BLaER1 (cell line): ENCODE data around the gene LRRC3.
A peak's percentile ranks its signal among the peaks of the same experiment; 100 is the strongest.

Experiments
- H3K27ac ChIP-seq: shearing (Covaris generic); formaldehyde crosslinking; 2 replicates; pipeline ENCODE4 v1.8.1; 2022
- H3K27me3 ChIP-seq: shearing (Covaris generic); formaldehyde crosslinking; 2 replicates; pipeline ENCODE4 v1.8.1; 2022
- H3K36me3 ChIP-seq: shearing (Covaris generic); formaldehyde crosslinking; 2 replicates; pipeline ENCODE4 v1.8.1; 2022
- H3K4me1 ChIP-seq: shearing (Covaris generic); formaldehyde crosslinking; 2 replicates; pipeline ENCODE4 v1.8.1; 2022
- H3K4me2 ChIP-seq: shearing (Covaris generic); formaldehyde crosslinking; 2 replicates; pipeline ENCODE4 v1.8.1; 2022
- H3K4me3 ChIP-seq: shearing (Covaris generic); formaldehyde crosslinking; 2 replicates; pipeline ENCODE4 v1.8.1; 2022
- H3K9ac ChIP-seq: shearing (Covaris generic); formaldehyde crosslinking; 2 replicates; pipeline ENCODE4 v1.8.1; 2022
- H3K9me3 ChIP-seq: shearing (Covaris generic); formaldehyde crosslinking; 2 replicates; pipeline ENCODE4 v1.8.1; 2022
- H4K20me1 ChIP-seq: shearing (Covaris generic); formaldehyde crosslinking; 2 replicates; pipeline ENCODE4 v1.8.1; 2022
- Cebpa-rat ChIP-seq: shearing (Covaris generic); IDR thresholded peaks from 2 replicates; pipeline ENCODE4 v1.8.1; 2022

The LRRC3 gene

DNA sequence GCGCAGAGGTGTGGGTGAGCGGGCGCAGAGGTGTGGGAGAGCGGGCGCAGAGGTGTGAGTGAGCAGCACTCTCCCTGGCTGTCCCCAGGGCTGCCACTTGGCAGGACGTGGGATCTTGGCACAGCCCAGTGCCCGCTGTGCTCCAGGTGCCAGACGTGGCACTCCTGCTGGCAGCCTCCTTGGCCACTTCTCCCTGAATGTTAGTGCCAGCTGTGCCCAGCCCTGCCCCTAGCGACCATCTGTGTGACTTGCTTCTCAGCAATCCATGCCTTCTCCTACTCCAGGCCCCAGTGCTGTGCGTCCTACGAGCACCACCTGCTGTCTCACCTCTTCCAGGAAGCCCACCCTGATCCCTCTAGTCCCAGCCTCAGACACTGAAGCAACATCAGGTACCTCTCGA lies 54.2 kb downstream of the LRRC3 start:
- no peak overlapping the region for H3K9ac ChIP-seq

DNA sequence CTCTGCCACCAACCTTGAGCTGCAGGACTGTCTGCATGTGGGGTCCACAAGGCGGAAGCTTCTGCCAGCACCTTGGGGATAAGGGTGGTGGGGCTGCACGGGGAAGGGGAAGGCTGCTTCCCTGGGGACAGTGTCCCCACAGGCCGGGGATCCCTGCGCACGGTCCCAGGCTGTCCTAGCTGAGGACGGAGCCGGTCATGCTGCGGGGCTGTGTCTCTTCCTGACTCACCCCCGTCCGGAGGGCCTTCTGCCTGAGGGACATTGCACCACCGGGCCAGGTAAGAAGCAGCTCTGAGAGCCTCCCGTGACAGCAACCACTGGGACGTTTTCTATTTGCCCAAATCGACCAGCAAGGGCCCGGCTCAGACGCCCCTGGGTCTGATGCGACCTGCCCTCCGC lies 54.8 kb downstream of the LRRC3 start:
- Histone ChIP-seq H4K20me1 (no peaks in the 10 kb centered on the region), H3K9me3 (no peaks in the 10 kb centered on the region), H3K4me3 (no peak overlapping the region), H3K4me1 (peaks cover 53% of the 10 kb centered on the region), H3K9ac (no peak overlapping the region), H3K36me3 (peaks cover 10% of the 10 kb centered on the region; the same call in 1 of the 2 replicates), H3K4me2 (peak overlapping the region; percentile 66), H3K27ac (no peak overlapping the region), H3K27me3 (no peaks in the 10 kb centered on the region)
- no peak for TF ChIP-seq Cebpa-rat

More for the DNA sequence above, 54.2 kb downstream of the LRRC3 start:
- Histone ChIP-seq H3K36me3 (peaks cover 10% of the 10 kb centered on the region; the same call in 1 of the 2 replicates), H3K4me1 (peaks cover 53% of the 10 kb centered on the region), H3K27me3 (no peaks in the 10 kb centered on the region), H4K20me1 (no peaks in the 10 kb centered on the region), H3K4me3 (no peak overlapping the region), H3K9me3 (no peaks in the 10 kb centered on the region), H3K4me2 (no peak overlapping the region), H3K27ac (no peak overlapping the region)
- TF ChIP-seq Cebpa-rat = no peak

DNA sequence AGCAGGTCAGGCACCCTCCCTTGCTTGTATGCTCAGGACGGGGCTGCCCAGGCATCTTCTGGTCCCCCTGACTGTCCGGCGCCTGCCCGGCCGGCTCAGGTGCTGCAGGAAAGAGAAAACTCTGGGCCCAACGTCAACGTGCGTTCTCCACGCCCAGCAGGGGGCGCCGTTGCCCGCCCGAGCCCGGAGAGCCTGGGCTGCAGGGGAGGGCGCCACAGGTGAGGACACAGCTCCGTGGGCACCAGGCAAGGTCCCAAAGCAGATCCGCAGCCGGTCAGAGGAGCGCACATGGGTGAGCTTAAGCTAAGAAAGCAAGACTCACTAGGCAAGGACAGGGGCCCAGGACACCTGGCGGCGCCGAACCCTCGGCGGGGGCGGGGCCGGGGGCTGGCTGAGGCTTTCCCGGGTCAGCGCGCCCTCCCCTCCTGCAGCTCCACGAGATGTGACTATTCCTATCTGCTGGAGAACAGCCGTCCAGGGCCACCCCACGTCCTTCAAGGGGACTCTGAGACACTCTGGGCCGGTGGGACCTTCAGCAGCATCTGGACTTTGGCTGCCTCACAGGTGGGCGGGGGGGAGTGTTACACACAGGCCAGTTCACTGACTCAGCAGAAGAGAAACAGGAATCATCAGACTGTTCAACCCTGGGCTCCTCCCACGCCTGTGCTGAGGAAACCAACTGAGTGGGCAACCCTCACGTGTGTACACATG lies 55.4 kb downstream of the LRRC3 start:
- no peak for TF ChIP-seq Cebpa-rat
- no peak overlapping the region for H3K9ac ChIP-seq
- peaks cover 58% of the 10 kb centered on the region for H3K4me1 ChIP-seq
- no peak overlapping the region for H3K27ac ChIP-seq
- peaks cover 10% of the 10 kb centered on the region; the same call in 1 of the 2 replicates for H3K36me3 ChIP-seq
- H3K27me3 ChIP-seq = no peaks in the 10 kb centered on the region
- H3K4me2 ChIP-seq = peak overlapping the region; percentile 66
- no peaks in the 10 kb centered on the region for H4K20me1 ChIP-seq
- H3K9me3 ChIP-seq = no peaks in the 10 kb centered on the region
- 0 out of 2 replicates have a peak overlapping the region, but pooled peaks have one; percentile 11 for H3K4me3 ChIP-seq

- Histone ChIP-seq H3K27ac (no peak overlapping the region), H3K4me1 (peaks cover 57% of the 10 kb centered on the region), H3K36me3 (peaks cover 10% of the 10 kb centered on the region; the same call in 1 of the 2 replicates), H3K4me3 (no peak overlapping the region), H4K20me1 (no peaks in the 10 kb centered on the region), H3K9ac (no peak overlapping the region), H3K27me3 (no peaks in the 10 kb centered on the region), H3K4me2 (no peak overlapping the region), H3K9me3 (no peaks in the 10 kb centered on the region)
- TF ChIP-seq Cebpa-rat = no peak
These were observed 56.1 kb downstream of the LRRC3 start for GRCh38 chr21:44511219-44511937.
